Heart right ventricle (tissue), 16 donors: Measurements from ENCODE around the gene CATSPER4. TPM values are rescaled to one million over a fixed set of nuclear protein-coding genes. Genes with fewer than 3 reads are reported as not detected.
A peak's percentile ranks its signal among the peaks of the same experiment; 100 is the strongest.

Source experiments
- ATAC-seq, 8 donors: fragments of 200-7000 bp; cut with Tn5 transposase; one replicate each; pipeline ENCODE4 v1.9.1; 2020; ENCODE audit warnings: mild to moderate bottlenecking in 8 of 8, moderate library complexity in 8 of 8, moderate number of reproducible peaks in 1 of 8
- DNase-seq, 2 donors: peaks; one replicate each; pipeline ENCODE4 v3.0.0-alpha.2; 2020
- H3K27ac ChIP-seq, 10 donors: fragments of 200-600 bp; sonication (generic) in 2 of 10; one replicate each; pipeline versions ENCODE4 v1.5.0 to v1.8.0; 2020 to 2022; ENCODE audit warnings: mild to moderate bottlenecking in 3 of 10
- H3K27me3 ChIP-seq, 7 donors: fragments of 200-600 bp; one replicate each; pipeline ENCODE4 v1.8.0; 2021 to 2022; ENCODE audit warnings: mild to moderate bottlenecking in 2 of 7
- H3K36me3 ChIP-seq, 9 donors: fragments of 200-600 bp; sonication (generic) in 1 of 9; one replicate each; pipeline versions ENCODE4 v1.5.0 to v1.8.0; 2020 to 2022; ENCODE audit warnings: mild to moderate bottlenecking in 2 of 9
- H3K4me1 ChIP-seq, 9 donors: fragments of 200-600 bp; sonication (generic) in 1 of 9; one replicate each; pipeline versions ENCODE4 v1.5.0 to v1.8.0; 2020 to 2022; ENCODE audit warnings: mild to moderate bottlenecking in 4 of 9
- H3K4me3 ChIP-seq, 10 donors: fragments of 200-600 bp; sonication (generic) in 2 of 10; one replicate each; pipeline versions ENCODE4 v1.5.0 to v1.8.0; 2020 to 2022; ENCODE audit warnings: mild to moderate bottlenecking in 7 of 10, moderate library complexity in 2 of 10
- H3K9me3 ChIP-seq, 11 donors: fragments of 200-600 bp in 10 of 11; sonication (generic) in 2 of 11; one replicate each; pipeline versions ENCODE4 v1.5.0 to v1.8.0; 2013 to 2022; ENCODE audit warnings: mild to moderate bottlenecking in 2 of 11, control low read depth in 1 of 11, moderate library complexity in 1 of 11
- WGBS, 2 donors: extraction: QIAGEN DNeasy Blood & Tissue Kit; methylation state at CpG; one replicate each; pipeline ENCODE4 v1.1.7; 2013; ENCODE audit warnings: inconsistent platforms in 1 of 2; 5-methylcytosine and 5-hydroxymethylcytosine counted together
- intact Hi-C, 10 donors: fragments of 100-400 bp; cut with DNase I; formaldehyde crosslinking; loops; one replicate each; pipeline versions ENCODE4 v1.11.1 to v1.14.2; 2022
- polyA plus RNA-seq, 2 donors: library from polyadenylated mRNA; stranded (reverse); fragments of 200-250 nt; gene quantifications; one replicate each; pipeline ENCODE4 v1.2.3, GENCODE V29; 2013
- total RNA-seq, 10 donors: library from RNA; stranded (reverse); fragmentation: NEBNext Ultra II Directional in 3 of 10; extraction: Animal tissue kit (Norgen Biotek cat#: 25700) in 3 of 10; gene quantifications; one replicate each; pipeline versions ENCODE4 v1.2.1 to v1.2.4, GENCODE V29; 2021 to 2023
- TF ChIP-seq, protein P1 (sequence below), 9 donors: fragments of 200-600 bp; sonication (generic) in 2 of 9; IDR thresholded peaks; one replicate each; pipeline versions ENCODE4 v1.5.0 to v1.8.0; 2021 to 2022; ENCODE audit warnings: antibody characterized with exemption in 9 of 9, mild to moderate bottlenecking in 5 of 9, moderate library complexity in 1 of 9
- donor health status: Arrhythmogenic right ventricular cardiomyopathy.
- donor health status: ischemic (EF 13 %, LVEDD 7.1; RV severe dilation, severe dysfunction).
- donor health status: healthy with polysubstance abuse.
- donor health status: DM: no; HTN: yes; CAD: no.
- donor health status: DM: no; HTN: no; CAD: no.
- donor health status: ischemic (EF 25% LVEDD 6.9; RV normal size, moderate dysfunction).
- donor health status: ischemic (EF 25% LVEDD 5.7; RV mildly dilated, moderate dysfunction).
- donor health status: healthy.
- donor health status: DM: yes; HTN: yes; CAD: no.
- donor health status: Ischemic cardiomyopathy.
- donor health status: ischemic (EF 35%, LVEDD 5.7; RV mildly dilated, moderate dysfunction).
- donor health status: nonischemic (EF 11% LVEDD 7.7; RV severe dilation, severe dysfunction).
- donor health status: DM: yes; HTN: yes; CAD: no.
- donor health status: PGD.
- donor health status: ischemic (EF 29% LVEDD 5.4; RV normal size, mild dysfunction).
- donor health status: nonischemic (EF 23%, LVEDD 6.1; RV moderate dilation, normal function).

The CATSPER4 gene
- total and polyA plus RNA-seq, 12 donors = not detected

DNA sequence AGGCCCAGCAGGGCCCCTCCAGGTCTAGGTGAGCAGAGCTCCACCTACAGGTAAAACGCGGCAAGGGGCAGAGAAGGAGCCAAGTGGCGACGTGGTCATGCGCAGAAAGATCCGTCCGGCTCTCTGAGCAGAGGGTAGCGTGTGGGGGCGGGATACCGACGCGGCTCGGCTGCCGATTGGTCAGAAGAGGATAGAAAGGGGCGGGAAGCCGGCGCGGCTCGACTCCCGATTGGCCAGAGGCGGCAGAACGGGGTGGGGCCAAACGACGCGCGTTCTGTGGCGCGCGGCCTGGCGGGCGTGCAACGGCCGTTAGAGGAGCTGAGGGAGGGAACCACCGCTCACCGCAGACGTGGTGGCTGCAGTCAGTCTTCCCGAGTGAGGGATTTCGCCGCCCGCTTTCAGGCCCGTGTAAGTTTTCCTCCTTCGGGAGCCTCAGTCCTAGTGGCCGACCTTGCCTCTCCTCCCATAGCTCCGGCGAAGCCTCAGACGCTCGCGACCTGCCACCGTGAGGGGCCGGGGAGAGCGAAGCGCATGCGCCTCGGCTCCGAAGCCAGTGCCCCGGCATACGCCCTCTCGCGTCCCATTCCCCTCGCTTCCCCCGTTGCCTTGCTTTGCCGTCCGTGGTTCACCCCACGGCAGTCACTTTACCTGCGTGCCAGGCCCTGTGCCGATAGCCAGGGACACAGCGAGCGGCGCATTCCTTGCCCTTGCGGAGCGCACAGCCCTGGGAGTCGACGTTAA, 43.7 kb downstream of the CATSPER4 start, which contains the start of gene CEP85:
CEP85 (plus strand) TSS at position 298 of the 741 bp plus-strand sequence. CDS start 5,584 bp downstream, outside the sequence.
- whole genome bisulfite sequencing, 2 donors = 0 to 1% methylated on average over 70 to 73 of the region's 73 CpGs
- peak; percentile 97 to 99 for DNase-seq
- TF ChIP-seq, protein P1, sequence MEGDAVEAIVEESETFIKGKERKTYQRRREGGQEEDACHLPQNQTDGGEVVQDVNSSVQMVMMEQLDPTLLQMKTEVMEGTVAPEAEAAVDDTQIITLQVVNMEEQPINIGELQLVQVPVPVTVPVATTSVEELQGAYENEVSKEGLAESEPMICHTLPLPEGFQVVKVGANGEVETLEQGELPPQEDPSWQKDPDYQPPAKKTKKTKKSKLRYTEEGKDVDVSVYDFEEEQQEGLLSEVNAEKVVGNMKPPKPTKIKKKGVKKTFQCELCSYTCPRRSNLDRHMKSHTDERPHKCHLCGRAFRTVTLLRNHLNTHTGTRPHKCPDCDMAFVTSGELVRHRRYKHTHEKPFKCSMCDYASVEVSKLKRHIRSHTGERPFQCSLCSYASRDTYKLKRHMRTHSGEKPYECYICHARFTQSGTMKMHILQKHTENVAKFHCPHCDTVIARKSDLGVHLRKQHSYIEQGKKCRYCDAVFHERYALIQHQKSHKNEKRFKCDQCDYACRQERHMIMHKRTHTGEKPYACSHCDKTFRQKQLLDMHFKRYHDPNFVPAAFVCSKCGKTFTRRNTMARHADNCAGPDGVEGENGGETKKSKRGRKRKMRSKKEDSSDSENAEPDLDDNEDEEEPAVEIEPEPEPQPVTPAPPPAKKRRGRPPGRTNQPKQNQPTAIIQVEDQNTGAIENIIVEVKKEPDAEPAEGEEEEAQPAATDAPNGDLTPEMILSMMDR (IDR thresholded peaks at IDR 0.05) = peak; percentile 69 to 95 (median 85)
- Histone ChIP-seq H3K9me3 (no peaks in the 10 kb centered on the region), H3K27ac (peak within 1 kb of the TSS; percentile 69 to 94 (median 89)), H3K4me3 (peak within 1 kb of the TSS; percentile 62 to 93 (median 72)), H3K27me3 (no peaks in the 10 kb centered on the region), H3K36me3 (no peaks in the 10 kb centered on the region), H3K4me1 (peaks cover 0 to 42% (median 14%) of the 10 kb centered on the region in 9 donors)
- intact Hi-C loops = loop anchor here in 8 of 10 donors (1.0 to 10.0 kb wide), 9 partner anchors 59 to 199 kb away; partner anchors contain the start of genes C1orf232 (in 6 of the 8), ZNF593 (in 6 of the 8), CNKSR1 (in 1 of the 8) and PDIK1L (in 1 of the 8)
- peak; percentile 99 to 100 (median 99) for ATAC-seq

DNA sequence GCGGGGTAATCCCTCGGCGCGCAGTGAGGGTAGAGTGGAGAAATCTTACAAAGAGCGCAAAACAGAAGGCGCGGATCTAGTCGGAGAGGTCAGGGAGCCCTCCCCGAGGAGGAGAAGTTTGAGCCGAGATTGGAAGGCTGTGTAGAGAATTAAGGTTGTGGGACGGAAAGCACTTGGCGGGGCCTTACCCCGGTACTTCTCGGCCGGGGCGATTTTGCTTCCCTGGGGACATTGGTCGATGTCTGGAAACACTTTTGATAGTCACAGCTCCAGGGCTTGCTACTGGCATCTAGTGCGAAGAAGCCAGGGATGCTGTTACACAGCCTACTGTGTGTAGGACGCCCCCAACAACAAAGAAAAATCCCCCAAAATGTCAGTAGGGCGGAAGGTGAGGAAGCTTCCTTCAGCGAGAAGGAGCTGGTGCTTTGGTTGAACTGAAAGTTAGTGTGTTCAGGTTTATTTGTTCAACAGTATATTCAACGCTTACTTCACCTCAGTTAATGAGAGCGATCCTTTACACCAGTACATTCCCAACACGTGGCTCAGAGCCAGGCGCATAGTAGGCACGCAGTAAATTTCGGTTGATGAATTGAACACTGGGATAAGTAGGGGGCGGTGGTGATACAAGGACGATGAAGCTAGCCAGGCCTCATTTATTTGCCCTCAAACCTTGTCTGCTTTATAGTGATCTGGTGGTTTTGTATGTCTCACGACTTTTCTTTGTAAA, 44.4 kb downstream of the CATSPER4 start:
- H3K27me3 ChIP-seq = no peaks in the 10 kb centered on the region
- H3K4me3 ChIP-seq = peak overlapping the region; percentile 62 to 93 (median 72)
- no peaks in the 10 kb centered on the region for H3K9me3 ChIP-seq
- peak overlapping the region; percentile 69 to 94 (median 89) for H3K27ac ChIP-seq
- ATAC-seq (peak in 4 of 8 donors; percentile 2 to 22 (median 8)), DNase-seq (no peak)
- intact Hi-C loops = loop anchor here in 8 of 10 donors (1.0 to 10.0 kb wide), 8 partner anchors 60 to 200 kb away; partner anchors contain the start of genes C1orf232 (in 6 of the 8), ZNF593 (in 6 of the 8), CNKSR1 (in 1 of the 8) and PDIK1L (in 1 of the 8)
- H3K36me3 ChIP-seq = peaks cover 0 to 3% (median 0%) of the 10 kb centered on the region in 9 donors
- TF ChIP-seq, protein P1 (IDR thresholded peaks at IDR 0.05) = no peak
- 4% methylated on average over 30 of the region's 30 CpGs for WGBS, 2 donors
- peaks cover 0 to 48% (median 18%) of the 10 kb centered on the region in 9 donors for H3K4me1 ChIP-seq

DNA sequence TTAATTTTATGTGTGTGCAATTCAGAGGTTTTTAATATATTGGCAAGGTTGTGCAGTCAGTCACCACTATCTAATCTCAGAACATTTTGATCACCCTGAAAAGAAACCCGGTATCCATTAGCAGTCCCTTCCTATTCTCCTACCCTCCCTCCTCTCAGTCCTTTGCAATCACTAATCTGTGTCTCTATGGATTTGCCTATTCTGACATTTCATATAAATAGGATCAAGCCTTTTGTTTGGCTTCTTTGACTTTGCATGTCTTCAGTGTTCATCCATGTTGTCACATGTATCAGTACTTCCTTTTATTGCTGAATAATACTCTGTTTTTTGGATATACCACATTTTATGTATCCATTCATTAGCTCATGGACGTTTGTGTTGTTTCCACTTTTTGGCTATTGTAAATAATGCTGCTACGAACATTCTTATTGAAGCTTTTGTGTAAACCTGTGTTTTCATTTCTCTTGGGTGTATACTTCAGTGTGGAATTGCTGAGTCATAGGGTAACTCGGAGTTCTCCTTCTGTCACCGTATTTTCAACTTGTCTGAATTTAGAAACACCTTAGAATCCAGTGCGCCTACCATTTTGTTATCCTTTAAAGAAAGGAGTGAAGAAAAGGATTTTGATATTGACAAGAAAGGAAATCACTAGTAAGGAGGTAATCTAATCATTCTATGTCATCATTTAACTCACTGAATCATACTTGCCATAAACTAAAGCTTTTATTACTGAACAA, 47.0 kb downstream of the CATSPER4 start:
- TF ChIP-seq, protein P1 (IDR thresholded peaks at IDR 0.05) = no peak
- Histone ChIP-seq H3K36me3 (peaks cover 0 to 25% (median 0%) of the 10 kb centered on the region in 9 donors), H3K9me3 (no peaks in the 10 kb centered on the region), H3K4me3 (peak overlapping the region in 1 of 10 donors; percentile 4), H3K27me3 (no peaks in the 10 kb centered on the region), H3K4me1 (peaks cover 0 to 53% (median 21%) of the 10 kb centered on the region in 9 donors), H3K27ac (peak overlapping the region in 9 of 10 donors; percentile 8 to 67 (median 42))
- 57 to 60% methylated on average over 6 of the region's 6 CpGs for WGBS, 2 donors
- ATAC-seq = no peak
- DNase-seq = no peak
- intact Hi-C loops = loop anchor here in 4 of 10 donors (10.0 kb wide), 3 partner anchors 63 to 133 kb away; partner anchors contain the start of genes CNKSR1 (in 1 of the 4), PDIK1L (in 1 of the 4) and ZNF593OS (in 1 of the 4)
